Stimulated activated CD4-positive, alpha-beta T cell treated with anti-CD3 and anti-CD28 coated beads, Interleukin-12 subunit alpha, Interleukin-12 subunit beta, amount 100 ng/mL, for 4 hours (primary cell): ENCODE results near the gene PDZRN3.

Source experiments
- DNase-seq: peaks from one replicate; pipeline ENCODE4 v3.0.0-alpha.2; 2020

Gene PDZRN3

DNA sequence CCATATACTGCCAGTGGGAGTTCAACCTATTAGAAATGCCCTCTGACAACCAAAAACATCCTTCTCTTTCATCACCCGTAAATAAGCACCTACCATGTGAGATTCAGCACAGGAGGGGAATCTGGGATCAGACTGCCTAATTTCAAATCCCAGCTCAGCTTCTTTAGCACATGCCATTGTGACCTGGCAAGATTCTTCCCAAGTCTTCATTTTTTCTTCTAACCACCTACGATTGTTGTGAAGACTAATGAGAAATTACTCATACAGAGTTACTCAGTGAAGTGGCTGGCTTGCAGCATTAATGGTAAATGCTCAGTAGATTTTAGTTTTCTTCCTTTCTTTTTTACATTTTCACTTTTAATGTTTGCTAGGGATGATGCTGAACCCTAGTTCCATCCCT lies 176.7 kb downstream of the PDZRN3 start:
- no peak for DNase-seq

DNA sequence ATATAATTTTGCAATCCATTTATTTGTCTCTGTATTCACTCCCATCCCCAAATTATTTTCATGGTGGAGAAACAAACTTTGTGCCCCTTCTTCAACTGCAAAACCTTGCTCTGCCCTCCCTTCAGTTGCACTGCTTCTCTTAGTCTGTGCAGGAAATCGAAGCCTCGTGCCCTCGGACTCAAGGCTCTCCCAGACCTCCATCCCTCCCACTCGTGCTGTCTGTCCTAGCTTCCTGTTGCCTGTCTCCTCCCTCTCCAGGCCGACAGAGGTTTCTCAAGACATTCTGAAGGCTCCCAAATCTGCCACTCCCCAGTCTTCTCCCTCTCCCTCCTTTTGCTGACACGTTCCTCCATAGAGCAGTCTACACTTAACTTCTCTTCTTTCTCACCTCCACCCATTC lies 177.6 kb downstream of the PDZRN3 start:
- DNase-seq, result no peak

GRCh38 chr3:73446467-73447110 lies 178.2 kb downstream of the PDZRN3 start:
- DNase-seq, result no peak

- DNase-seq, result no peak
These were observed 181.9 kb downstream of the PDZRN3 start for GRCh38 chr3:73442886-73443285.

DNA sequence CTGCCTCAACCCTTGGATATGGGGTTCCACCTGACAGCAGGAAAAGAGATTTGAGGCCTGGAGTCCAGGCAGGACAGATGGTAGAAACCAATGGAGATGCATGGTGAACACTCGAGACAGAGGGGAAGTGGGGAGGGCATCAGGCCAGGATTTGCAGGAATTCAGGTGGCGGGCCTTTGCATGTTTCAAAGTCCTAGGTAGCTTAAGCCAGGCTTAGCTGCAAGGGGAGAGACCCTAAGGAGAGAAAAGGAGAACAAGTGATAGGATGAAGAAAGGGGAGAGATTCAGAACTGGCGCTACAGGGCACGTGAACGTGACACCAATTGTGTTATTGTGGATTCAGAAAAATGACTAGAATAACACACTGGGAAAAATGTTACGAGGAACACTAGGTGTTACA lies 182.6 kb downstream of the PDZRN3 start:
- no peak for DNase-seq

DNA sequence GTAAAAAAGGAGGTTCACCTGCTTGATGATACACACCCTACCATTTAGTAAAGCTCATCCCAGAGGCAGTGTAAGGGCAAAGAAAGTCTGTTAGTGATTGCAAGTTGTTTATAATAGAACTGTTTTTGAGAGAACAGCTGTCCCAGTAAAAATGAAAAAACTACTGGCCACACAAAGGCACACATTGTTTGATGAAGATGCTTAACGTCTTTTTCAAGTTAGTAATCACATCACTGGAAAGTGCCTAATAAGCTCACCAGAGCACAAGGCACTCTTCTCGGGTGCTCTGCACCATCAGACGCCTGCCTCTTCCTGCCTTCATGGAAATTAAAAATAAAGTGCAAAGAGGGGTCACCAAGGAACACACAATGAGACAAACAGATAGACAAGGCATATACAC lies 186.9 kb downstream of the PDZRN3 start:
- no peak for DNase-seq

DNA sequence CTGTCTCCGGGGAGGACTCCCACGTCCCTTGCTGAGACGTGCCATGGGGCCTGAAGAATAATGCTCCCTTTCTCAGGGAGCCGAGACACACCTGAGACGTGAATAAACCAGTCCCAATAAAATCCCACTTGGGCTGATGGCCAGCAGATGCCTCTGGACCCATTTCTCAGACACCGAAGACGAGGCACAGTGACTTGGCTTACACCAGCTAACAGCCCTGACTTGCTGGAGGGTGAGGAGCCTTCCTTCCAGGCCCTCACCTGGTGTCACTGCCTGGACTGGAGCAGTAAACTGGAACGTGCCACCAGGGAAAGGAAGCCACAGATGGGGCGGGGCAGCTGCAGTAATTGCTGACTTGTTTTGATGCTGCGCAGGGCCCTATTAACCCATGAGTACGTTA lies 189.7 kb downstream of the PDZRN3 start:
- no peak for DNase-seq

DNA sequence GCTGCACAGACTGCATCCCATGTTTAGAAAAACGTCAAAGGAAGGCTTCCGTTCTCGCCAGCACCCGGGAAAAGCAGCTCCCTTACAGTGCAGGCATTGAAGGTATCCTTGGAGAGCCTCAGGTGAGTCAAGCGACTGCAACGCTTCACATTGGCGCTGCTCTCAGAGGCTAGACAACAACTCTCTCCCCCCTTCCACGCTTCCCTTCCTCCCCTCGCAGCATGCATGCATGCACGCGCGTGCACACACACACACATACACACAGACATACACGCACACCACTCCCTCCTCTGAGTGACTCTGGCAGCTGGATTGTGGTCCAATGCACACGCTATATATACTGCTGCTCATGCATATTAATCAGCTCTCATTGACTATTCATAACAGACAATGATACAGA lies 191.1 kb downstream of the PDZRN3 start:
- DNase-seq, result no peak

DNA sequence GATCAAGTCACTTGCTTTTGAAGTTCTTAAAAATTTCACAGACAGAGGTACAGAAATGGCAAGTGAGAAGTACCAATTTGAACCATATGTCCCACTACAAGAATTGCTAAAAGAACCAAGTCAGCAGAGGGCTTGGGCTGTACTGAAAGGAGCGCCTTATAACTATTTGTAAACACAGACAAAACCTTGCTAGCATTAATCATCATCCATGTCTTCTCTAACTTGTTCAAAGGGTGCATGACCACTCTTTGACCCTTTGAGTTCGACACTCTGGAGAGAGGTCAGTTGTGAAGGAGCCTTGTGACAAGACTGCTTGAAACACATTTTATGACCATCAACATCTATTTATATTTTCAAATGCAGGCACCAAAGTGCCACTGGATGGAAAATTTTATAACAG lies 191.7 kb downstream of the PDZRN3 start:
- no peak for DNase-seq

DNA sequence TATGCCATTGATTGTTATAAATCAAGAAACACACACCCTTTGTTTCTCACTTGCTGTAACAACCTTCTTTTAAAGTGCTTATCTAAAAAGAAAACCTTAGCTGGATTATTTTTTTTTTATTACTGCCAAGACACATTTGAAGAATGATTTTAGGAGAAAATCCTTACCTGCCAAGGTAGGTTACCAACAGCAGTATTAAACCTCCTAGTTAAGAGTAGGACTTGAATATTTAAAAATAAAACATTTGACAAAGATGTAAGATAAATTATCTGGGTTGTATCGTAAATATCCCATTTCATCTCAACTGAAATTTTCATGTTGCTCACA lies 192.1 kb downstream of the PDZRN3 start:
- no peak for DNase-seq

GRCh38 chr3:73432023-73432705 lies 192.6 kb downstream of the PDZRN3 start:
- no peak for DNase-seq

DNA sequence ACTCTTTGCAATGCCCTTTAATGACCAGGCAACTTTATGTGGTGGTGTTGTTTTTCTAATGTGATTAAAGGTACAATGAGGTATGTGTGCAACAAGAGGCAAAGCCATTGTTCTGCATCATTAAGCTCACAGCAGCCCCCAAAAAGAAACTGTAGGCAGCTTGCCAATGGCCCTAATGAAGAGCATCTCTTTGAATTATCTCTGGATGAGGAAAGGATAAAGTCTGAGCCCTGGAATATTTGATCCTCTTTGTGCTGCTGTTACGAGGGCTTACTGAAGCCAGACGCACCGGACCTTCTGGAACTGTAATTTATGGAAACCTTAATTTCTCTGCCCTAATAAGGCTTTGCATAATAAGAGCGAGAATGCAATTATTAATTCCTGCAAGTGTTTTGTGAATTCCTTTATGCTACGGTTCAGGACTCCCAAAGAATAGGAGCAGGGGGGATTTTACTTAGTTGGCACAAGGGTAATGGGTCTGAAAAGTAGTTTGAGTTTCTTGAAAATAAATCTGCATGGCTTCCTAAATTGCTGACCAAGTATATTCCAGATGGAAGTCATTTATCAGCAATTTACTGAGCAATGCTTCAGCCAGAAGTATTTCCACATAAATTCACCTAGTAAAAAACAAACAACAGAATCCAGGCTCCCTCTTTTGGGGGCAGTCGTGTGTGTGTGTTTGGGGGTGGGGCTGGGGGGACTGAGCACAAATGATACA lies 193.4 kb downstream of the PDZRN3 start:
- DNase-seq, result no peak

DNA sequence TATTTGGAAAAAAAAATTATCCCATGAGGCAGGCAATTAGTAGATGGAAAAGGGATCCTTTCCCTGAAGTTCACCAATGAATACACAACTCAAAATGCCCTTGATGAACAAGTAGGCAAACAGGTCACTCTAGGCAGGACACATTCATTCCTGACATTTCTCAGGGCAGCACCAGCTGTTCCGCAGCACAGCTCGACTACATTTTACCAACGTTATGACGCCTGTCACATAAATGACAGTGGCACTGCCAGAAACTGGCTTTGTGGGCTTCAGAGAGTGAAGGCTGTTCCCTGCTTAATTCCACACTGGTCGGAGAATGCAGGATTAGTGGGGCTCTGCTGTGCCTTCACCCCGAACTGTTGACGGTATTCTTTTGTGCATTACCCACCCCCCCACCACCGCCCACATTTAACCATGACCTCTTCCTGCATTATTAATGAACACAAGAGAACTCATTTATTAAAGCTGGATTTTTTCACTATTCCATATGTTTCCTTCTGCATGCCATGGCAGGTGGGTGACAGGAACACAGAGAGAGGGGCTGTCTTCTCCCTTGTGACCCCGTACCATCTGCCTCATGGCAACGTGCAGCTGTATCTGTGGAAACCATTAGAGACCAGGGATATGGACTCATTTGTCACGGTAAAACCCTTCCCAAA lies 197.6 kb downstream of the PDZRN3 start:
- no peak for DNase-seq

DNA sequence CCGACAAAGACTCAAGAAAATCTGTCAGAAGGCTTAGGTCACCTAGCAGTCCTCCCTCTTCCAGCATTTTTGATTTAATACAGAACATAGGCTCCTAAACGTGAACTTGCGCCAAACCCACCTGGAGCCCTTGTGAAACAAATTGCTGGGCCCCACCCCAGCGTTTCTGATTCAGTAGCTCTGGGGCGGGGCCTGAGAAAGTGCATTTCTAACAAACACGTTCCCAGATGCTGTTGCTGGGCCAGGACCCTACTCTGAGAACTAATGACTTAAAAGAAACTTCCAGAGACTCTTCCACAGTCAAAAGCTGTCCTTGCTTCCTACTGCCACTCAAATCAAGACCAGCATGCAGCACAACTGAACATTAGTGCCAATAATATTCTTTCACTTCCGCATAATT lies 198.1 kb downstream of the PDZRN3 start:
- DNase-seq, result no peak

DNA sequence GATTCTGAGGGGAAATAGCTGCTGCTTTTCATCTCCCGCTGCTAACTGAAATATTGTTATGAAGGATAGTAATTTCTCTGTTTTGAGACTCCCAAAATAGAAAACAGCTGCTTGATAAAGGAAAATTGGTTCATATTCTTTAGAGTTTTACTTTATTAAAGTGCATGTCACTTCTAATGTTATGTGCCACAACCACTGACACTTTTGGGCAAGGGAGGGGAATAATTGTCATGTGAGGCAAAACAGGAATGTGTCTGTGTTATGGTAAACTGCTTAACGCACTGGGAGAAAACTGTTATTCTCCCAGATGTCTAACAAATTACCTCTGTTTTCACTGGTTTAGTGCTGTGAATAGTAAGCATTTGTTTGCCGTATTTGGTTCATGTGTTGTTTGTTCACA lies 201.6 kb downstream of the PDZRN3 start:
- no peak for DNase-seq

GRCh38 chr3:73422571-73422970 lies 202.2 kb downstream of the PDZRN3 start:
- no peak for DNase-seq

DNA sequence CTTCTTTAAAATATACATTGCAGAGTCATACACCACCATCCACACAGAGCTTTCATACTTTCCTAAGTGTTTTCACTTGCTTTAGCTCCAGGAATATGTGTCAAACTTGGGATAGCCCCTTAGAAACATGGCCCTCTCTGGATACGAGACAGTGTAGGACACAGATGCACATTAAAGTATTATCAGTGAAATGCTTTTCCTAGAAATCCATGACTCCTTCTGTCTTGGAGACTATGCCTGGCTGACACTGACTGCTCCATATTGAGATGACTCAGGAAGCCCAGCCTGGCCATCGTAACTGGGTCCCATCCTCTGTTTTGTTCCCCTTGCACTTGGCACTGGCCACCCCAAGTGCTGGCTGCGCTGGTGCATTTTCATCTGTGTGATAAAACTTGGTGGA lies 204.8 kb downstream of the PDZRN3 start:
- no peak for DNase-seq

DNA sequence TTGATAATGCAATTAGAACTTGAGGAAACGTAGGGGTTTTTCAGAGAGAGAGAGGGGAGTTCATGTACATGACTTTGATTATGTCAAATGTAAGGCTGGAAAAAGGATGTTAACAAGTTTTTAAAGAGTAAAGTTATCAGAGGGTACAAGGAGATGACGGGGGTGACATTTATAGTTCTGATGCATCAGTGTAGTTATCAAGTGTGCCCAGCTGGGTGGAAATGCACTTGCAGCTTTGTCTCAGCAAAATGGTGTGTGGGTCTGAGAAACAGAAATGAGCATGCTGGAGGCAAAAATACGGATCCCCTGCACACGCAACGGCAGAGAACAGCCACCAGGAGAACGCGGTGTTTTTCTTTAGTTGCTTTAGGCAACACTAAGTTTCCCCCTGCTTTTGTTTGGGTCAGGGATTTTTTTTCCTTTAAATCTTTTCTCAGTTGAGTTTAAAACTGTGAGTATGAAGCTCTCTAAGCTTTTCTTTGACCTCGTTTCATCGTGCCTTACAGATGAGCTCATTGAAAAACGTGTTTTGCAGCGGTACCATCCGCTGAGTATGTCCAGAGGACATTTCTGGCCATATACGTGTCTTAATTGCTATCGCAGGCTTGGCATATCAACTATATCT lies 205.4 kb downstream of the PDZRN3 start:
- DNase-seq, result no peak

DNA sequence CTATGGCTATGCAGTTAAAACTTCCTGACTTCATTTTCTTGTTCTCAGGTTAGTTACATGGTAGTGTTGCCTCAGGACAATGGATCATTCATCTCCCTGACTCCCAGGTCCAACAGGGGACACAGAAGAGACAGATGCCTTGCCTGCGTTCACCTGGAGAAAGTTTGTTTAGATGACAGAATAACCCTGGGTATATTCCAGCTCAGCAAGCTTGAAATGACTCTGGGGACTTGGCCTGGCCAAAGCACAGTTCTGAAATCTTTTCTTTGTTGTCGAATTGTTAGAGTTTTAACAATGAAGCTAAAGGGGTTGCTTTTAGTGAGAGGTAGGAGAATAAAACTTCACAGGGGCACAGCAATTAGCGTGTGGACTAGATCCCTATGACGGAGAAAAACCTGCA lies 206.1 kb downstream of the PDZRN3 start:
- no peak for DNase-seq

GRCh38 chr3:73415118-73415517 lies 209.6 kb downstream of the PDZRN3 start:
- no peak for DNase-seq

GRCh38 chr3:73413619-73414018 lies 211.1 kb downstream of the PDZRN3 start:
- no peak for DNase-seq

GRCh38 chr3:73411993-73412392 lies 212.7 kb downstream of the PDZRN3 start:
- DNase-seq, result no peak

GRCh38 chr3:73411545-73411944 lies 213.2 kb downstream of the PDZRN3 start:
- DNase-seq, result no peak
